ENCODE results near the gene GRIP2. TPM values are rescaled to one million over a fixed set of nuclear protein-coding genes. Genes with fewer than 3 reads are reported as not detected.

Gene GRIP2
- total RNA-seq, 6 donors from 2014 or later, result 0.33 to 1.0 (median 0.59) TPM

GRCh38 chr3:14550651-14551611 lies 10.8 kb upstream of the GRIP2 start:
- WGBS, 2 donors, result 70 to 76% methylated on average over 22 to 24 of the region's 24 CpGs
- no peak for TF ChIP-seq POLR2AphosphoS5 (IDR thresholded peaks at IDR 0.05)
- no peak for TF ChIP-seq POLR2A (IDR thresholded peaks at IDR 0.05)
- TF ChIP-seq CTCF (IDR thresholded peaks at IDR 0.05), result no peak
- TF ChIP-seq EP300 (IDR thresholded peaks at IDR 0.05), result no peak
- Histone ChIP-seq H3K27me3 (no peaks in the 10 kb centered on the region), H3K4me3 (no peak overlapping the region), H3K36me3 (no peaks in the 10 kb centered on the region), H3K4me1 (peaks cover 0 to 5% (median 2%) of the 10 kb centered on the region in 4 donors), H3K27ac (no peak overlapping the region), H3K9me3 (no peaks in the 10 kb centered on the region)
- ATAC-seq (ENCODE audit: low FRiP score in 2 of 2), result no peak
- DNase-seq, result peak in 1 of 2 donors; percentile 51

GRCh38 chr3:14550181-14550580 lies 10.0 kb upstream of the GRIP2 start:
- TF ChIP-seq EP300 (IDR thresholded peaks at IDR 0.05) (no peak), CTCF (IDR thresholded peaks at IDR 0.05) (no peak), POLR2AphosphoS5 (IDR thresholded peaks at IDR 0.05) (no peak), POLR2A (IDR thresholded peaks at IDR 0.05) (no peak)
- Histone ChIP-seq H3K4me3 (no peak overlapping the region), H3K27ac (no peak overlapping the region), H3K27me3 (no peaks in the 10 kb centered on the region), H3K36me3 (no peaks in the 10 kb centered on the region), H3K4me1 (no peaks in the 10 kb centered on the region), H3K9me3 (no peaks in the 10 kb centered on the region)
- 91% methylated on average over 6 of the region's 6 CpGs for WGBS, 2 donors
- DNase-seq, result no peak
- no peak for ATAC-seq (ENCODE audit: low FRiP score in 2 of 2)

- TF ChIP-seq POLR2AphosphoS5 (IDR thresholded peaks at IDR 0.05) (no peak), EP300 (IDR thresholded peaks at IDR 0.05) (no peak), CTCF (IDR thresholded peaks at IDR 0.05) (peak in 2 of 6 experiments; percentile 11 to 16)
- Histone ChIP-seq H3K36me3 (no peaks in the 10 kb centered on the region), H3K4me3 (no peak overlapping the region), H3K4me1 (no peaks in the 10 kb centered on the region), H3K27me3 (no peaks in the 10 kb centered on the region), H3K27ac (no peak overlapping the region), H3K9me3 (no peaks in the 10 kb centered on the region)
- no peak for ATAC-seq (ENCODE audit: low FRiP score in 2 of 2)
- no peak for DNase-seq
- 45 to 48% methylated on average over 5 to 8 of the region's 8 CpGs for WGBS, 2 donors
Measured at GRCh38 chr3:14549256-14549919, 9.2 kb upstream of the GRIP2 start.

- WGBS, 2 donors, result 13 to 20% methylated on average over 3 to 11 of the region's 12 CpGs
- DNase-seq, result peak in 1 of 2 donors; percentile 51
- H3K36me3 ChIP-seq, result no peaks in the 10 kb centered on the region
Measured at GRCh38 chr3:14548321-14548729, 8.2 kb upstream of the GRIP2 start.

More at GRCh38 chr3:14548321-14548729, 8.2 kb upstream of the GRIP2 start:
- no peak overlapping the region for H3K27ac ChIP-seq
- ATAC-seq (ENCODE audit: low FRiP score in 2 of 2), result peak; percentile 54 to 83
- H3K27me3 ChIP-seq, result no peaks in the 10 kb centered on the region
- TF ChIP-seq POLR2AphosphoS5 (IDR thresholded peaks at IDR 0.05), result no peak
- peak; percentile 49 to 66 (median 55) for TF ChIP-seq CTCF (IDR thresholded peaks at IDR 0.05)
- TF ChIP-seq POLR2A (IDR thresholded peaks at IDR 0.05), result no peak
- no peaks in the 10 kb centered on the region for H3K4me1 ChIP-seq
- H3K4me3 ChIP-seq, result no peak overlapping the region
- no peaks in the 10 kb centered on the region for H3K9me3 ChIP-seq
